HUDEP-2 (cell line): ENCODE data around the gene SLC7A1.

Source experiments
- DNase-seq, 76 experiments: peaks; one replicate each; lab custom pipeline; 2025; ENCODE audit not compliant: unreplicated experiment in 76 of 76; lab: John Stamatoyannopoulos, UW

Gene SLC7A1

GRCh38 chr13:29513002-29513980, 82.2 kb downstream of the SLC7A1 start:
- no peak for DNase-seq

- no peak for DNase-seq
These were observed 83.5 kb downstream of the SLC7A1 start for GRCh38 chr13:29511980-29512379.

- no peak for DNase-seq
These were observed 84.2 kb downstream of the SLC7A1 start for GRCh38 chr13:29511106-29511796.

- no peak for DNase-seq
These were observed 84.8 kb downstream of the SLC7A1 start for GRCh38 chr13:29510651-29511084.

- DNase-seq = no peak
These were observed 85.4 kb downstream of the SLC7A1 start for GRCh38 chr13:29509999-29510589.

GRCh38 chr13:29508876-29509252, 86.6 kb downstream of the SLC7A1 start:
- DNase-seq = no peak

- peak in 69 of 76 experiments; percentile 5 to 72 (median 50) for DNase-seq
These were observed 87.2 kb downstream of the SLC7A1 start for GRCh38 chr13:29508130-29508875.

GRCh38 chr13:29507356-29507755, 88.1 kb downstream of the SLC7A1 start:
- no peak for DNase-seq

GRCh38 chr13:29505950-29506349, 89.5 kb downstream of the SLC7A1 start:
- no peak for DNase-seq

- no peak for DNase-seq
These were observed 90.0 kb downstream of the SLC7A1 start for GRCh38 chr13:29505511-29505910.

GRCh38 chr13:29504691-29505090, 90.8 kb downstream of the SLC7A1 start:
- no peak for DNase-seq

GRCh38 chr13:29503041-29503837, 92.2 kb downstream of the SLC7A1 start:
- DNase-seq = no peak

GRCh38 chr13:29502391-29503008, 93.0 kb downstream of the SLC7A1 start:
- no peak for DNase-seq

- DNase-seq = no peak
These were observed 93.8 kb downstream of the SLC7A1 start for GRCh38 chr13:29501674-29502073.

- no peak for DNase-seq
These were observed 95.1 kb downstream of the SLC7A1 start for GRCh38 chr13:29500386-29500785.

GRCh38 chr13:29499506-29500165, 95.9 kb downstream of the SLC7A1 start:
- DNase-seq = no peak

GRCh38 chr13:29498426-29499040, 97.0 kb downstream of the SLC7A1 start:
- no peak for DNase-seq

- DNase-seq = no peak
These were observed 98.3 kb downstream of the SLC7A1 start for GRCh38 chr13:29497137-29497654.
